GM23338 (cell line): ENCODE data around the gene RCAN1. TPM values are rescaled to one million over a fixed set of nuclear protein-coding genes. Genes with fewer than 3 reads are reported as not detected.

ENCODE experiments used
- ATAC-seq: fragments of 200-7000 bp; cut with Tn5 transposase; 3 replicates; pipeline ENCODE4 v1.9.1; 2020
- DNase-seq: peaks from one replicate; pipeline ENCODE4 v3.0.0-alpha.2; 2015; ENCODE audit warnings: low spot score
- H2AFZ ChIP-seq: fragments of 200-600 bp; sonication (generic); 2 replicates; pipeline ENCODE4 v1.8.0; 2016; ENCODE audit warnings: antibody characterized with exemption, mild to moderate bottlenecking, moderate library complexity
- H3F3A ChIP-seq: fragments of 200-600 bp; sonication (generic); replicated peaks from 2 replicates; pipeline ENCODE4 v1.8.0; 2017; ENCODE audit warnings: antibody characterized with exemption, mixed run types, low read depth
- H3K27ac ChIP-seq: fragments of 200-600 bp; sonication (generic); 2 replicates; pipeline ENCODE4 v1.6.1; 2016; ENCODE audit warnings: low read depth
- H3K27me3 ChIP-seq: fragments of 200-600 bp; sonication (generic); 2 replicates; pipeline ENCODE4 v1.8.0; 2016; ENCODE audit warnings: mild to moderate bottlenecking, mixed run types, moderate library complexity; ENCODE audit not compliant: insufficient read depth
- H3K36me3 ChIP-seq: fragments of 200-600 bp; sonication (generic); 2 replicates; pipeline ENCODE4 v1.8.0; 2016; ENCODE audit warnings: mild to moderate bottlenecking; ENCODE audit not compliant: insufficient read depth
- H3K4me1 ChIP-seq: fragments of 200-600 bp; sonication (generic); 2 replicates; pipeline ENCODE4 v1.8.0; 2016; ENCODE audit warnings: mild to moderate bottlenecking, moderate library complexity; ENCODE audit not compliant: insufficient read depth
- H3K4me2 ChIP-seq: fragments of 200-600 bp; sonication (generic); 2 replicates; pipeline ENCODE4 v1.7.1; 2017; ENCODE audit warnings: mixed run types
- H3K4me3 ChIP-seq: fragments of 200-600 bp; sonication (generic); 2 replicates; pipeline ENCODE4 v1.6.1; 2016; ENCODE audit warnings: mixed run types
- H3K79me2 ChIP-seq: fragments of 200-600 bp; sonication (generic); replicated peaks from 2 replicates; pipeline ENCODE4 v1.8.0; 2017; ENCODE audit warnings: mild to moderate bottlenecking; ENCODE audit not compliant: insufficient read depth
- H3K9me2 ChIP-seq: fragments of 200-600 bp; sonication (generic); 2 replicates; pipeline ENCODE4 v1.8.0; 2017; ENCODE audit not compliant: insufficient read depth
- H4K20me1 ChIP-seq: fragments of 200-600 bp; sonication (generic); replicated peaks from 2 replicates; pipeline ENCODE4 v1.8.0; 2017; ENCODE audit warnings: mild to moderate bottlenecking; ENCODE audit not compliant: insufficient read depth
- H3K27ac Mint-ChIP-seq: 2 replicates; pipeline ENCODE4 v1.8.0; 2020; ENCODE audit warnings: inconsistent platforms, mild to moderate bottlenecking, moderate library complexity, mixed read lengths
- H3K27me3 Mint-ChIP-seq: 3 replicates; pipeline ENCODE4 v1.8.0; 2022; ENCODE audit warnings: low read depth, mild to moderate bottlenecking, moderate library complexity, mixed read lengths, inconsistent platforms; ENCODE audit not compliant: insufficient read depth, poor library complexity
- H3K36me3 Mint-ChIP-seq: 3 replicates; pipeline ENCODE4 v1.8.0; 2021; ENCODE audit warnings: low read depth, mild to moderate bottlenecking, inconsistent platforms, moderate library complexity, mixed read lengths
- H3K4me1 Mint-ChIP-seq: 3 replicates; pipeline ENCODE4 v1.8.0; 2020; ENCODE audit warnings: mild to moderate bottlenecking, inconsistent platforms, mixed read lengths
- H3K4me3 Mint-ChIP-seq: 3 replicates; pipeline ENCODE4 v1.8.0; 2021; ENCODE audit warnings: moderate library complexity, mild to moderate bottlenecking, inconsistent platforms, mixed read lengths
- H3K9me3 Mint-ChIP-seq: 3 replicates; pipeline ENCODE4 v1.8.0; 2020; ENCODE audit warnings: moderate library complexity, mild to moderate bottlenecking, inconsistent platforms, mixed read lengths
- CREB1 ChIP-seq: fragments of 250-450 bp; sonication (Bioruptor Pico); IDR thresholded peaks from 2 replicates; pipeline ENCODE4 v1.5.0; 2020; ENCODE audit warnings: low read depth, mild to moderate bottlenecking, moderate library complexity
- CTCF ChIP-seq, 2 experiments: fragments of 200-600 bp in 1 of 2; sonication (generic) in 1 of 2; conservative IDR thresholded peaks; 2 replicates each; pipeline versions ENCODE4 v1.5.1 to v1.6.1; 2016 to 2017; ENCODE audit warnings: antibody characterized with exemption in 2 of 2, low read depth in 2 of 2, mild to moderate bottlenecking in 2 of 2, moderate library complexity in 1 of 2
- ETS1 ChIP-seq: IDR thresholded peaks from 2 replicates; pipeline ENCODE4 v1.6.1; 2016; ENCODE audit warnings: antibody characterized with exemption
- EZH2 ChIP-seq: fragments of 200-600 bp; sonication (generic); IDR thresholded peaks from one replicate; pipeline ENCODE4 v1.8.0; 2017; ENCODE audit warnings: antibody characterized with exemption, mild to moderate bottlenecking, low read depth; ENCODE audit not compliant: unreplicated experiment
- EZH2phosphoT487 ChIP-seq: fragments of 200-600 bp; sonication (generic); IDR thresholded peaks from one replicate; pipeline ENCODE4 v1.8.1; 2018; ENCODE audit warnings: antibody characterized with exemption; ENCODE audit not compliant: unreplicated experiment
- JUNB ChIP-seq: IDR thresholded peaks from one replicate; pipeline ENCODE4 v1.6.1; 2016; ENCODE audit warnings: antibody characterized with exemption; ENCODE audit not compliant: unreplicated experiment
- NANOG ChIP-seq: IDR thresholded peaks from 2 replicates; pipeline ENCODE4 v1.6.1; 2016; ENCODE audit warnings: antibody characterized with exemption, borderline replicate concordance
- POLR2AphosphoS5 ChIP-seq: IDR thresholded peaks from 2 replicates; pipeline ENCODE4 v1.6.1; 2016; ENCODE audit warnings: antibody characterized with exemption, low read depth
- REST ChIP-seq: IDR thresholded peaks from one replicate; pipeline ENCODE4 v1.6.1; 2018; ENCODE audit warnings: antibody characterized with exemption; ENCODE audit not compliant: unreplicated experiment
- STAT1 ChIP-seq: IDR thresholded peaks from one replicate; pipeline ENCODE4 v1.6.1; 2016; ENCODE audit warnings: antibody characterized with exemption; ENCODE audit not compliant: unreplicated experiment
- ZNF114 ChIP-seq: fragments of 250-450 bp; sonication (Bioruptor Pico); IDR thresholded peaks from 2 replicates; pipeline ENCODE4 v1.5.0; 2020; ENCODE audit warnings: mild to moderate bottlenecking, moderate library complexity
- ZNF331 ChIP-seq: fragments of 250-450 bp; sonication (Bioruptor Pico); IDR thresholded peaks from 2 replicates; pipeline ENCODE4 v1.5.0; 2020; ENCODE audit warnings: low read depth, mild to moderate bottlenecking, moderate library complexity
- ZNF462 ChIP-seq: fragments of 250-450 bp; sonication (Bioruptor Pico); IDR thresholded peaks from 2 replicates; pipeline ENCODE4 v1.5.0; 2020; ENCODE audit warnings: mild to moderate bottlenecking, moderate library complexity
- polyA plus RNA-seq: library from polyadenylated mRNA; unstranded; fragments of >200 nt; fragmentation: Nextera tagmentation; extraction: Ambion mirVana; gene quantifications from 2 replicates; pipeline ENCODE4 v1.2.1, GENCODE V29; 2016
- total RNA-seq: library from RNA; depleted of rRNA; stranded (reverse); fragments of >200 nt; shearing (Covaris generic); gene quantifications from 2 replicates; pipeline ENCODE4 v1.2.3, GENCODE V29; 2014

RCAN1 gene
- total and polyA plus RNA-seq, 2 experiments from 2014 or later: 3.7 to 5.2 TPM

- Histone ChIP-seq H3K9me2 (peaks cover 3% of the 10 kb centered on the region; the same call in 1 of the 2 replicates), H3F3A (no peaks in the 10 kb centered on the region), H4K20me1 (no peaks in the 10 kb centered on the region), H3K4me3 (no peak overlapping the region), H3K36me3 (no peaks in the 10 kb centered on the region), H3K4me2 (no peak overlapping the region), H3K27me3 (no peaks in the 10 kb centered on the region), H2AFZ (no peak overlapping the region), H3K4me1 (peaks cover 3% of the 10 kb centered on the region; the same call in 1 of the 2 replicates), H3K27ac (no peak overlapping the region), H3K79me2 (no peaks in the 10 kb centered on the region)
- no peak for ATAC-seq
- TF ChIP-seq ETS1 (no peak), ZNF462 (no peak), STAT1 (no peak), EZH2 (no peak), JUNB (no peak), NANOG (no peak), POLR2AphosphoS5 (no peak), ZNF331 (CRISPR knock-in tag) (no peak), EZH2phosphoT487 (no peak), CTCF (conservative IDR thresholded peaks at IDR 0.05; ENCODE audit: low read depth in 2 of 2) (no peak), REST (no peak), ZNF114 (CRISPR knock-in tag) (no peak), CREB1 (CRISPR knock-in tag) (no peak)
- no peak for DNase-seq
- peaks cover 8% of the 10 kb centered on the region; the same call in 1 of the 3 replicates for H3K4me1 Mint-ChIP-seq
- no peak overlapping the region for H3K4me3 Mint-ChIP-seq
- H3K9me3 Mint-ChIP-seq: no peaks in the 10 kb centered on the region; the same call in 2 of the 3 replicates
- H3K36me3 Mint-ChIP-seq: no peaks in the 10 kb centered on the region
- no peak overlapping the region for H3K27ac Mint-ChIP-seq
- H3K27me3 Mint-ChIP-seq: peaks cover 2% of the 10 kb centered on the region
Measured at GRCh38 chr21:34589511-34590282, 25.2 kb downstream of the RCAN1 start.
